GM21423 (cell line): ENCODE data around the gene ZNF256.

Source experiments
- ATAC-seq: cut with Tn5 transposase; IDR thresholded peaks from one replicate; pipeline ENCODE4 v1.9.1; 2021; ENCODE audit warnings: mild to moderate bottlenecking, moderate library complexity; ENCODE audit not compliant: unreplicated experiment

The ZNF256 gene

DNA sequence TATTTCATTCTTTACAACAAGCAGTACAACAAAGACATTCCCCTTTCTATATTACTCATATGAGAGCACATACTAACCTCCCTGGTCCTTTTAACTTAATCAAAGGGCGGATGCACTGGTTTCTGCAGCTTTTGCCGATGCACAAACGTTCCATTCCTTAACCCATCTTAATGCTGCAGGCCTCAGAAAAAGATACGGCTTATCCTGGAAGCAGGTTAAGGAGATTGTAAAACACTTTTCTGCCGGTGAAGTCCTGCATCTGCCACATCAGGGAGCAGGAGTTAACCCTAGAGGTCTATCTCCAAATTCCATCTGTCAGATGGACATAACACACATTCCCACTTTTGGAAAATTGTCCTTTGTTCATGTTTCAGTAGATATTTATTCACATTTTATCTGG, 47.2 kb downstream of the ZNF256 start:
- ATAC-seq, result no peak
